GDM1 (cell line): ENCODE results near the gene NRP1.
"Not testable (repeated sequence)": the region's sequence is repeated elsewhere in the genome, so short reads cannot be mapped to it uniquely, and the experiment has no call there.

Source experiments
- DNase-seq: peaks from one replicate; lab custom pipeline; 2025; lab: John Stamatoyannopoulos, UW

Gene NRP1

GRCh38 chr10:33150146-33150545 lies 184.3 kb downstream of the NRP1 start:
- DNase-seq: no peak

- DNase-seq: no peak
Measured at GRCh38 chr10:33147013-33147310, 187.5 kb downstream of the NRP1 start.

- no peak for DNase-seq
Measured at GRCh38 chr10:33146189-33147012, 188.1 kb downstream of the NRP1 start.

- DNase-seq: no peak
Measured at GRCh38 chr10:33145451-33146188, 188.8 kb downstream of the NRP1 start.

GRCh38 chr10:33143160-33143728 lies 191.2 kb downstream of the NRP1 start:
- DNase-seq: no peak

GRCh38 chr10:33142295-33142694 lies 192.2 kb downstream of the NRP1 start:
- no peak for DNase-seq

GRCh38 chr10:33141251-33141650 lies 193.2 kb downstream of the NRP1 start:
- no peak for DNase-seq

GRCh38 chr10:33139181-33139646 lies 195.3 kb downstream of the NRP1 start:
- DNase-seq: no peak

GRCh38 chr10:33138686-33139085 lies 195.8 kb downstream of the NRP1 start:
- DNase-seq: not testable (repeated sequence)

- DNase-seq: no peak
Measured at GRCh38 chr10:33137356-33138005, 197.0 kb downstream of the NRP1 start.

- DNase-seq: no peak
Measured at GRCh38 chr10:33136781-33137180, 197.7 kb downstream of the NRP1 start.

GRCh38 chr10:33136271-33136670 lies 198.2 kb downstream of the NRP1 start:
- no peak for DNase-seq

GRCh38 chr10:33134011-33134751 lies 200.3 kb downstream of the NRP1 start:
- DNase-seq: no peak

- DNase-seq: no peak
Measured at GRCh38 chr10:33133557-33133956, 200.9 kb downstream of the NRP1 start.

GRCh38 chr10:33132626-33133025 lies 201.8 kb downstream of the NRP1 start:
- DNase-seq: no peak

- DNase-seq: no peak
Measured at GRCh38 chr10:33129996-33130386, 204.5 kb downstream of the NRP1 start.

- DNase-seq: no peak
Measured at GRCh38 chr10:33129141-33129995, 205.1 kb downstream of the NRP1 start.

- no peak for DNase-seq
Measured at GRCh38 chr10:33127622-33128021, 206.8 kb downstream of the NRP1 start.
